Omental fat pad (tissue), 4 donors: Measurements from ENCODE around the gene RNGTT. TPM values are rescaled to one million over a fixed set of nuclear protein-coding genes. Genes with fewer than 3 reads are reported as not detected.

Source experiments
- ATAC-seq: fragments of 150-250 bp; one replicate; pipeline ENCODE4 v1.9.1; 2016; ENCODE audit warnings: mild to moderate bottlenecking, moderate library complexity; ENCODE audit not compliant: low FRiP score
- DNase-seq: peaks from one replicate; pipeline ENCODE4 v3.0.0-alpha.2; 2019; ENCODE audit warnings: low spot score
- total RNA-seq, 4 donors: library from RNA; depleted of rRNA; stranded (reverse); fragments of >200 nt; gene quantifications; one replicate each; pipeline ENCODE4 v1.1.0, GENCODE V29; 2016
- TF ChIP-seq, protein P1 (sequence below), 3 donors: fragments of 450-650 bp; IDR thresholded peaks; one replicate each; pipeline ENCODE4 v1.5.1; 2016 to 2017; ENCODE audit warnings: antibody characterized with exemption in 3 of 3, mild to moderate bottlenecking in 3 of 3, moderate library complexity in 2 of 3

RNGTT gene
- total RNA-seq, 4 donors from 2014 or later: 12.6 to 21.7 (median 17.7) TPM

DNA sequence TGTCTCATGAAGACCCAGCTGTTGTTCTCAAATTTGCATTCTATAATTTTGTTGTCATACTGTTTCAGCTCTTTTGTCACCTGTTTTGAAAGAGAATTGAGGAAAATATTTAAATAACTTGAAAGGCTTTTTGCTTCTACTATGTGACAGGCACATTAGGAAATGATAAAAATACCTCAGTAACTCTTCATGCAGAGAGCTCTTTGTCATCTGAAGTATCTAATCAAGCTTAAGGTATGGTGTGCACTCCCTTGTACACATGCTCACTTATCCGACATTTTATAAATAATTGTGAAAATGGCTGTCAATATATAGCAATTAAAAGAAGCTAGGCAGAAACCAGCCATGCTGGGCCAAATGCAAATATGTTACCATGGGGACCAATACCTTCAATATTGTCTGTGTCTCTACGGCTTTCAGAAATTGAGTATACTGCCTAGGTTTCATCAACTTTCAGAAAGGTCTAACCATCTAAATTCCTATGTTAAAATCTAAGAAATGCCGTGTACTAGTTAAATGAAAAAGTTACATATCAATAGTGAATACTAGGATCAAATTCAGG lies 349.0 kb downstream of the RNGTT start:
- TF ChIP-seq, protein P1, sequence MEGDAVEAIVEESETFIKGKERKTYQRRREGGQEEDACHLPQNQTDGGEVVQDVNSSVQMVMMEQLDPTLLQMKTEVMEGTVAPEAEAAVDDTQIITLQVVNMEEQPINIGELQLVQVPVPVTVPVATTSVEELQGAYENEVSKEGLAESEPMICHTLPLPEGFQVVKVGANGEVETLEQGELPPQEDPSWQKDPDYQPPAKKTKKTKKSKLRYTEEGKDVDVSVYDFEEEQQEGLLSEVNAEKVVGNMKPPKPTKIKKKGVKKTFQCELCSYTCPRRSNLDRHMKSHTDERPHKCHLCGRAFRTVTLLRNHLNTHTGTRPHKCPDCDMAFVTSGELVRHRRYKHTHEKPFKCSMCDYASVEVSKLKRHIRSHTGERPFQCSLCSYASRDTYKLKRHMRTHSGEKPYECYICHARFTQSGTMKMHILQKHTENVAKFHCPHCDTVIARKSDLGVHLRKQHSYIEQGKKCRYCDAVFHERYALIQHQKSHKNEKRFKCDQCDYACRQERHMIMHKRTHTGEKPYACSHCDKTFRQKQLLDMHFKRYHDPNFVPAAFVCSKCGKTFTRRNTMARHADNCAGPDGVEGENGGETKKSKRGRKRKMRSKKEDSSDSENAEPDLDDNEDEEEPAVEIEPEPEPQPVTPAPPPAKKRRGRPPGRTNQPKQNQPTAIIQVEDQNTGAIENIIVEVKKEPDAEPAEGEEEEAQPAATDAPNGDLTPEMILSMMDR (IDR thresholded peaks at IDR 0.05): no peak
- ATAC-seq: no peak
- DNase-seq: no peak

DNA sequence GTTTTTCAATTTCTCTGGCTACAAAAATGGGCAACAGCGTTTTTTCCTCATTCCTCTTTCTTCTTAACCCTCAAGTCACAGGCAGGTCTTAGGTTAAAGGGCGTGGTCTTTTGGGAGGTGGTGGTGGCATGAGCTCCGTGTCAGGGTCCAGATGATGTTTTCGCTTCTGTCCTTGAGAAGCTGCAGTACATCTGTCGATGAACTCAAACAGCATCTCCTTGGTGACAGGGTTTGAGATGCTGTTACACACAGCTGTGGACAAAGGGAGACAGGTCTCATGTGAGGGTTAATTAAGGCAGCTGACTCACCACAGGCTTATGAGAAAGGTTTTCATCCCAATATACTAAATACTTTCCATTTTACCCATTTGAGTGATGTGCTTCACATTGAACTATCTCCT lies 350.8 kb downstream of the RNGTT start:
- ATAC-seq: no peak
- no peak for DNase-seq
- TF ChIP-seq, protein P1 (IDR thresholded peaks at IDR 0.05): no peak

DNA sequence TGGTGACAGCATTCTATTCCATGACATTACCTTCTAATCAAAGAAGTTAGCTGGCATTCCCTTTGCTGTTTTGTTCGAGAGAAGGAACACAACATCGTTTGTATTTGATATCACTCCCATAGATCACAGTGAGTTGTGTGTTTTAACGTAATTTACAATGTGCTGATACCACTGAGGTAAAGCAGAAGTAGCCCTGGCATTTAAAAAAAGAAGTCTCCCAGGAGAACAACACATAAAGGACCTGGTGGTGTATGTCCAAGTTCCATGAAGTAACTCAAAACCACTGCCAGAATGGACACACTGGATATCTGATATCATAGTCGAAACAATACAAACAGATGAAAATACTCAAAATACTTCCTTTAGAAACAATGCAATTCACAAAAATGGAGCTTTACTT lies 351.7 kb downstream of the RNGTT start:
- DNase-seq (no peak), ATAC-seq (no peak)
- TF ChIP-seq, protein P1 (IDR thresholded peaks at IDR 0.05): no peak

DNA sequence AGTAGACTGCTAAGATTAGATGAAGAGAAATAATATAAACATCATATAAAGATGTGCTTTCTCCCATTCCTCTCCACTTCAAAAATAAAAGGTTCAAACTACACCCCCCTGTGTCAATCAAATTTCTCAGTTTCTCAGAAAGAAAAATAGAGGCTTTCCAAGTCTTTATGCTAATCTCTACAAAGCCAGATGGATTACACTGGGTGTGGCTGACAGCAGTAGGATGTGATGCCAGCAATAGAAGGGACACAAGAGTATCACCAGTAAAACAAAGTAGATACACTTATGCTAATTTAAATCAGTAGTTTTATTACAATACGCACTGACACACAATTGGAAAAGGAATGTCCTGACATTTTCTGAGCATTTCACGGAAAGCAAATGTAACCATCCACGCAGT lies 353.4 kb downstream of the RNGTT start:
- ATAC-seq (no peak), DNase-seq (no peak)
- TF ChIP-seq, protein P1 (IDR thresholded peaks at IDR 0.05): no peak

DNA sequence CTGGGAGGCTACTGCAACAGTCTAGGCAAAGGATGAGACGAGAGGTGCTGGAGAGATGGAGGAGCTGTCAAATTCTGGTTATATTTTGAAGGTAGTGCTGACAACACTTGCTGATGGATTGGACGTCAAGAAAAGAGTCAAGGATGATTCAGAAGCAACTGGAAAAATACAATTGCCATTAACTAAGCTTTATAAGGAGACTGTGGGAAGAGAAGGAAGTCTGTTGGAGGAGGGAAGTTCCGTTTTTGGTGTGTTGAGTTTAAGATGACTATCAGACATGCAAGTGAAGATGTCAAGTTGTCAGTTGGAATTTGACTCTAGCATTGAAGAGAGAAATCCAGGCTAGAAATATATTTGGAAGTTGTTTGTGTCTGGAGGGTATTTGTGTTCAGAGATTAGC lies 358.1 kb downstream of the RNGTT start:
- TF ChIP-seq, protein P1 (IDR thresholded peaks at IDR 0.05): no peak
- ATAC-seq (no peak), DNase-seq (no peak)

DNA sequence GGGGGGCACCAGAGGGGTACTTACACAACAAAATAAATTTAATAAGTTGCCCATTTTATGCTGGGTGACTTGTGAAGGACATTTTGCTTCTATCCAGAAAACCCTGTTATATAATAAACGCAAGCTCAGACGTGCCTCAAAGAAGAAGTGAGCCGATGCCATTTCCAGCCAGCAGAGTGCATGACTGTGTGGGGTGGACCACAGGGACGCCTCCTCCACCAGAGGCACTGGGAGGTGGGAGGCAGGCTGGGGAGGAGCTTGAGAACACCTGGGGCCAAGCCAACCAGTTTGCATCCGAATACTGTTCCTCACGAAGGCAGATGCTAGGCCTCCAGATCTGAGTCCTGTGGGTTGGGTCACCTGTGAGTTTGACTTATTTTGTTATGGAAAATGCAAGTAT lies 363.8 kb downstream of the RNGTT start:
- no peak for ATAC-seq
- TF ChIP-seq, protein P1 (IDR thresholded peaks at IDR 0.05): no peak
- DNase-seq: no peak

DNA sequence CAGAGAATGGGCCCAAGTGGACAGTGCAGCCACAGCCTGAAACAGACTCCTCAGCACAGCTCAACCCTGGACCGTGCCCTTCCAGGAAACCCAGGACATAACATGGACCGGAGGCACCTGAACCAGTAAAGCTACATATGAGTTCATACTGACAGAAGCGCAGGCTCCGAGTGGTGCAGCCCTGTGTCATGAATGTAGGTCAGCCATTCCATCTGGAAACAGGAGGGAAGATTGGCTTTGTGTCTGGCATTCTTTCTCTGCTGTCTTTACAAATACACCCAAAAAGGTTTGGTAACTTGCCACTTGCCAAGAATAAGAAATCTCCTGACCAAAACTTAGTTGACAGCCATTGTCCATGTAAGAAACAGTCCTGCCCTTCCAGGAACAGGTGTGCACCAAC lies 366.6 kb downstream of the RNGTT start:
- ATAC-seq (no peak), DNase-seq (no peak)
- TF ChIP-seq, protein P1 (IDR thresholded peaks at IDR 0.05): no peak
